Breast epithelium (tissue), 3 donors: ENCODE measurements around the gene GPR85.

Experiments used
- CTCF ChIP-seq, 3 donors: fragments of 450-650 bp; IDR thresholded peaks; one replicate each; pipeline ENCODE4 v1.5.1; 2016 to 2017; ENCODE audit warnings: antibody characterized with exemption in 3 of 3, mild to moderate bottlenecking in 3 of 3, moderate library complexity in 3 of 3
- POLR2A ChIP-seq: fragments of 450-650 bp; IDR thresholded peaks from one replicate; pipeline ENCODE4 v1.6.1; 2016; ENCODE audit warnings: antibody characterized with exemption, mild to moderate bottlenecking, moderate library complexity

GRCh38 chr7:113044394-113044793, 42.2 kb downstream of the GPR85 start:
- TF ChIP-seq CTCF (IDR thresholded peaks at IDR 0.05), result no peak
- no peak for TF ChIP-seq POLR2A
